Suprapubic skin (tissue), 4 donors: ENCODE results near the gene COG3. TPM values are rescaled to one million over a fixed set of nuclear protein-coding genes. Genes with fewer than 3 reads are reported as not detected.

Source experiments
- DNase-seq, 2 donors: peaks; one replicate each; pipeline ENCODE4 v3.0.0-alpha.2; 2019; ENCODE audit warnings: low spot score in 2 of 2
- H3K27ac ChIP-seq: fragments of 200-600 bp; sonication (generic); one replicate; pipeline ENCODE4 v1.5.1; 2019
- H3K27me3 ChIP-seq: fragments of 200-600 bp; sonication (generic); one replicate; pipeline ENCODE4 v1.5.1; 2019
- H3K36me3 ChIP-seq: fragments of 200-600 bp; sonication (generic); one replicate; pipeline ENCODE4 v1.5.1; 2019
- H3K4me1 ChIP-seq: fragments of 200-600 bp; sonication (generic); one replicate; pipeline ENCODE4 v1.5.1; 2019
- H3K4me3 ChIP-seq: fragments of 200-600 bp; sonication (generic); one replicate; pipeline ENCODE4 v1.5.1; 2019; ENCODE audit warnings: mild to moderate bottlenecking
- H3K9me3 ChIP-seq: fragments of 200-600 bp; sonication (generic); one replicate; pipeline ENCODE4 v1.5.1; 2019
- CTCF ChIP-seq, 2 donors: fragments of 200-600 bp in 1 of 2; fragments of 450-650 bp in 1 of 2; sonication (generic) in 1 of 2; IDR thresholded peaks; one replicate each; pipeline ENCODE4 v1.5.1; 2016 to 2019; ENCODE audit warnings: antibody characterized with exemption in 2 of 2, mild to moderate bottlenecking in 1 of 2, moderate library complexity in 1 of 2
- EP300 ChIP-seq: sonication (generic); formaldehyde crosslinking; IDR thresholded peaks from one replicate; pipeline ENCODE4 v1.6.1; 2017; ENCODE audit warnings: antibody characterized with exemption
- POLR2A ChIP-seq, 2 donors: fragments of 450-650 bp; IDR thresholded peaks; one replicate each; pipeline ENCODE4 v1.6.1; 2017; ENCODE audit warnings: antibody characterized with exemption in 2 of 2, mild to moderate bottlenecking in 2 of 2, moderate library complexity in 2 of 2
- POLR2AphosphoS5 ChIP-seq, 3 donors: sonication (generic); formaldehyde crosslinking; IDR thresholded peaks; one replicate each; pipeline ENCODE4 v1.6.1; 2017; ENCODE audit warnings: antibody characterized with exemption in 3 of 3
- WGBS: methylation state at CpG from one replicate; pipeline ENCODE4 v1.1.5; 2018; 5-methylcytosine and 5-hydroxymethylcytosine counted together
- total RNA-seq, 4 donors: library from RNA; depleted of rRNA; stranded (reverse); fragments of >200 nt; gene quantifications; one replicate each; pipeline ENCODE4 v1.1.0, GENCODE V29; 2016

The COG3 gene
- total RNA-seq, 4 donors from 2014 or later, result 23.8 to 70.5 (median 31.7) TPM

- 95% methylated on average over 1 of the region's 1 CpG for WGBS
- Histone ChIP-seq H3K36me3 (peaks cover 77% of the 10 kb centered on the region), H3K27me3 (no peaks in the 10 kb centered on the region), H3K9me3 (no peaks in the 10 kb centered on the region), H3K27ac (no peak overlapping the region), H3K4me1 (no peaks in the 10 kb centered on the region), H3K4me3 (no peak overlapping the region)
- no peak for DNase-seq
- no peak for TF ChIP-seq EP300
- no peak for TF ChIP-seq POLR2A (IDR thresholded peaks at IDR 0.05)
- TF ChIP-seq CTCF (IDR thresholded peaks at IDR 0.05), result no peak
- TF ChIP-seq POLR2AphosphoS5 (IDR thresholded peaks at IDR 0.05), result no peak
Observed at GRCh38 chr13:45492538-45492937, 27.8 kb downstream of the COG3 start.

- TF ChIP-seq POLR2AphosphoS5 (IDR thresholded peaks at IDR 0.05) (no peak), CTCF (IDR thresholded peaks at IDR 0.05) (no peak), EP300 (no peak), POLR2A (IDR thresholded peaks at IDR 0.05) (no peak)
- Histone ChIP-seq H3K4me3 (no peak overlapping the region), H3K4me1 (no peaks in the 10 kb centered on the region), H3K9me3 (no peaks in the 10 kb centered on the region), H3K27ac (no peak overlapping the region), H3K36me3 (peaks cover 66% of the 10 kb centered on the region), H3K27me3 (no peaks in the 10 kb centered on the region)
- DNase-seq, result no peak
- 86% methylated on average over 7 of the region's 7 CpGs for WGBS
Observed at GRCh38 chr13:45496942-45497341, 32.2 kb downstream of the COG3 start.

GRCh38 chr13:45500492-45501174 lies 35.9 kb downstream of the COG3 start:
- H3K4me1 ChIP-seq, result no peaks in the 10 kb centered on the region
- H3K9me3 ChIP-seq, result no peaks in the 10 kb centered on the region
- H3K27ac ChIP-seq, result no peak overlapping the region
- 67% methylated on average over 4 of the region's 4 CpGs for WGBS
- DNase-seq, result no peak
- H3K36me3 ChIP-seq, result peaks cover 73% of the 10 kb centered on the region
- TF ChIP-seq POLR2A (IDR thresholded peaks at IDR 0.05) (no peak), EP300 (no peak), POLR2AphosphoS5 (IDR thresholded peaks at IDR 0.05) (no peak), CTCF (IDR thresholded peaks at IDR 0.05) (no peak)
- no peaks in the 10 kb centered on the region for H3K27me3 ChIP-seq
- H3K4me3 ChIP-seq, result no peak overlapping the region

GRCh38 chr13:45501175-45501526 lies 36.4 kb downstream of the COG3 start:
- peaks cover 75% of the 10 kb centered on the region for H3K36me3 ChIP-seq
- no peak for DNase-seq
- 96% methylated on average over 1 of the region's 1 CpG for WGBS
- no peaks in the 10 kb centered on the region for H3K4me1 ChIP-seq
- TF ChIP-seq POLR2A (IDR thresholded peaks at IDR 0.05), result no peak
- no peak for TF ChIP-seq POLR2AphosphoS5 (IDR thresholded peaks at IDR 0.05)
- TF ChIP-seq CTCF (IDR thresholded peaks at IDR 0.05), result no peak
- no peak for TF ChIP-seq EP300
- H3K27me3 ChIP-seq, result no peaks in the 10 kb centered on the region
- H3K4me3 ChIP-seq, result no peak overlapping the region
- no peaks in the 10 kb centered on the region for H3K9me3 ChIP-seq
- H3K27ac ChIP-seq, result no peak overlapping the region

GRCh38 chr13:45503658-45504057 lies 38.9 kb downstream of the COG3 start:
- no peak for DNase-seq
- Histone ChIP-seq H3K36me3 (peaks cover 69% of the 10 kb centered on the region), H3K4me3 (no peak overlapping the region), H3K4me1 (no peaks in the 10 kb centered on the region), H3K9me3 (no peaks in the 10 kb centered on the region), H3K27me3 (no peaks in the 10 kb centered on the region), H3K27ac (no peak overlapping the region)
- TF ChIP-seq CTCF (IDR thresholded peaks at IDR 0.05) (no peak), EP300 (no peak), POLR2A (IDR thresholded peaks at IDR 0.05) (no peak), POLR2AphosphoS5 (IDR thresholded peaks at IDR 0.05) (no peak)
